Activated gamma-delta T cell (primary cell): ENCODE results near the gene GRK5.
A peak's percentile ranks its signal among the peaks of the same experiment; 100 is the strongest.
"Not testable (repeated sequence)": the region's sequence is repeated elsewhere in the genome, so short reads cannot be mapped to it uniquely, and the experiment has no call there.

Source experiments
- DNase-seq: peaks from one replicate; lab custom pipeline; 2025; lab: John Stamatoyannopoulos, UW

Gene GRK5

DNA sequence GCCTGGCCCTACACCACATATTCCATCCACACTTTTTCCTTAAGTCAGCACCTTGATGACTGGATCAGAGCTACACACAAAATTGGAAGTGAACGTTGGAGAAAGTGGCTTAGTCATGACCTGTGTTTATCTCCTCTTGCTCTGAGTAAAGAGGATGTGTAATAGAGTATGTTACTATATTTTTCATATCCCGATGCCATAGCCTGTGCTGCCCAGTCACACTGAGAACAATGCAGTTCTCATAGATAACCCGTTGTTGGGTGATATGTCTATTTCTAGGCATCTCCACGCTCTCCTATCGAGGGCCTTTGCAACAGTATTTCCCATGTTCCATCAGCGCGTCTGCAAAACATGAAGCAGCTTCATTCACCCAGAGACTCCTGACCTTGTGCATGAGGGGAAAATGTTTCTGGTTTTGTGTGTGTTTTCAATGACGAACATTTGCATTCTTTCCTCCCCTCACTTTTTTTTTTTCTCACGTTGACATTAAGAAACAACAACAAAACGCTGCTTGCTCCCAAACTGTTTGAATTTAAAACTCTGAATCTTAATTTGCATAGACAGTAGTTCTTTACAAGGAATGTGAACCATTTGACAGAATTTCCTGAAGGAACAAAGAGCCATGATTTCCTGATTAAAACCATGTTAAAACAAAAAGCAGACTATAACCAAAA lies 43.4 kb downstream of the GRK5 start:
- DNase-seq = no peak

DNA sequence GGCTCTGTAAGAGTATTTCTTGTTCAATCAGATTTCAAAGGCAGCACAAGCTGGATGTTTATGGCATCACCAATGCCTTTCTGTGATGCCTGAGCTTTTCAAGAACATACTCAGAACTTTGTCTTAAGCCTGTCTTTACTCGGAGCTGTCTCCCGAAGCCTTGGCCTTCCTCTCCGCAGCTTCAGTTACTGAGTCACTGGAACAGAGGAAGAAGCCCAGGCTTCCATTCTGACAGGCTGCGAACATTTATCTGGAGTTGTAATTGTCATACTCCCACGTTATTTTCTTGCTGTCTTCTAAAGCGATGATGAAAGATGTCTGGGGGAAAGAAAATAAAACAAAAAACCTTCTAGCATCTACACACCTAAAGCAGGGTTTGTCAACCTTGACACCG lies 43.9 kb downstream of the GRK5 start:
- DNase-seq = no peak

DNA sequence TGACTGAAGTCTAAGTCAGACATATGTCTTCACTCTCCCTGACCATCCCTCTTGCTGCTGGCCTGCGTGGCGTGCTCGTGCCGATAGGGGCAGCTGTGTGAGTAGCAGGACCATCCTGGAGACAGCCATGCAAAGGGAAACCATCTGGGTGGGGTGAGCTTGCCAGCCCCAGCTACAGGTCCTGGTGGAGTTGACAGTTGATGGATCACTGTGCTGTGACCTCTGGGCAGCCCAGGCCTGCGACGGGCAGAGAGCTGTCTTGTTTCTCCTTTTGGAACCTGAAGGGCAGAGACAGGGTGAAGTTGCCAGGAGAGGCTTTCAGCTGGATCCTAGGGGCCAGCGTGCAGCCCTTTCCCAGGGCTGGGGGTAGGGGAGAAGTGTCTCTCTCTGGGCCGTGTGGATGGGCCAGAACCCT lies 44.7 kb downstream of the GRK5 start:
- no peak for DNase-seq

DNA sequence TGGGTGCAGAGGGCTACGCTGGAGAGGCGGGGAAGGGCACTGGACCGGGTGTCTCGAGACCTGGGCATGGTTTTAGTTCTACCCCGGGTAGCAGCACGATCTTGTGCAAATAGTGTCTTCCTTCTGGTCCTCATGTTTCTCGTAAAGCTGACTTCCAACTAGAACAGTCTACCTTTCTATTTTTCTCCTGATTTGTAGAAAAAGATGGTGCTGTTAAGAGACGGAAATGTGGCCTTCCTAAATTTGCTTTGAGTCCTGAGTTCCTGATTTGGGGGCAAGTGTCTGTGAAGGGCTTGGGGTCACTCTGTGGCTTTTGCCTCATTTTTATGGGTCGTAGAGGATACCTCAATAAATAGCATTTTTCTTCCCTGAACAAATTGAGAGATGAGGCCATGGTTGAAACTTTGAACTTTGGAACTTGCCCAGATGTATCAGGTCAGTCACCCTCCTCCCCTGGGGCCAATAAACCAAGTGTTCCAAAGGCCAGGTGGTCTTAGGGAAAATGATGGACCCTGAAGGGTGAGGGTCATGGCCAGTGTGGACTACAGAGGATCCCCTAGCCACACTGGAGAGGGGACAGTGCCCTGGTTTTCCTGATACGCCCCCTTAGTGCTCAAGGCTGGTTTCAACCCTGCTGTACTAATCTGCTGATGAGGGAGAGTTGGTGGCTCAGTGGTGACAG lies 45.2 kb downstream of the GRK5 start:
- DNase-seq = no peak

DNA sequence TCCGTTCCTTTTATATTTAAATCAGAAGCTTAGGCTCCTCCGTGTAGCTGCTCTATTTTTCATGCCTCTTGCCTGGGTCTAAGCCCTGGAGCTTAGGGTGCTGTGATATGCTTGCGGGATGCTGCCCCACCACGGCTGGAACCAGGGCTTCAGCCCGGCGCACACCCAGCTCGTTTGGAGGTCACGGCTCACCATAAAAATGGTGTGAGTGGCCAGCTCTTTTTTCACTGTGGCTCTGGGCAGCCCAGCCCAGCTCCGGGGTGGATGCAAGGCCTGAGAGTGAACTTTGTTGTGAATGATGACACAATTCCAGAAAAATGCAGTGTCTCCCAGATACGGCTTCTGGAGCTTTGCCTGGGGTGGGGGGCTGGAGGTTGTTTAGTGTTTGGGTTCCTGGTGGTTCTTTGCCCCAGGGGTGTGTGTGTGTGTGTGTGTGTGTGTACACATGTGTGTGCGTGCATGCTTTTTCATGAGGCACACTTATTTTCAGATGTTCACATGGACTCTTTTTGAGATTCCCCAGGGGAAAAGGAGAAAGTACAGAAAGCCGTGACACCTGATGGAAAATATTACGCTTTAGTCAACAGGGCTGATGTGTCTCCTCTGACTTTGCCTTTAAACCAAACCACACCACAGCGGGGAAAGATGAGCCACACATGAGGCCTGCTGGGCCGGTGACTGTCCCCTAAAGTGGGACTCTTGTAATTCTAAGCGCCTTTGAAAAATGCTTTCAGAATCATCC lies 46.2 kb downstream of the GRK5 start:
- DNase-seq = no peak

DNA sequence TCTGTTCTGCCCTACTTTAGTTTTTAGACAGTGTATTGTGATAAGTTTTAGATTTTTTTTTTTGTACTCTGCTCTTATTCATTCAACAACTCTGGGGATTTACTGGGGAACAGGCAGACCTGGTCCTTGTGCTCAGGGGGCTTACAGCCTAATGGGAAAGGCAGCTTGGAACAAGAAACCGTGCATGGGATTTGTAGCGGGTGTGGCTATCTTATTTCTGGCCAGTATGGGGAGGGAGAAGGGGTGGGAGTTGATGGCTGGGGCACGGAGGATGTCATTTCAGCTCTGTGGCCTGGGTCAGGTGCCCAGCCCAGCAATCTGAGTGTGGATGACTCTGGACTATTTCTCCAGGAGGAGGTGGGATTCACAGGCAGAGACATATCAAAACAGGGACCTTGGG lies 47.0 kb downstream of the GRK5 start:
- DNase-seq = no peak

DNA sequence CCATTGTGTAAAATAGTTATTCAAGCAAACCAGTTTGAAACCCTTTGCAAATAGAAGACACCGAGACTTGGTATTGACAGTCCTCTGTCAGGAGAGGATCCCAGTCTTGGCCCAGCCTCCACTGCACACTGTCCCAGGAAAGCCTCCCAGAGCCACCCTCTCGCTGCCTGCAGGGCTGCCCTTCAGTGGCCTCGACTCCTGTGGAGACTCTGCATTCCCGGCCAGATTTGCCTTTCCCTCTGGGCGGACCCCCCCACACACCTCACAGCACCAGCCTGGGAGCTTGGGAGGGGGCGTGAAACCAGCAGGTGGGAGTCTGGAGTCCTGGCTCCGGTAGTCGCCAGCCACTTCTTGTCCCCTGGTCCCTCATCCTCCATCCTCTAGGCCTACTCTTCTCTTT lies 48.7 kb downstream of the GRK5 start:
- DNase-seq = no peak

DNA sequence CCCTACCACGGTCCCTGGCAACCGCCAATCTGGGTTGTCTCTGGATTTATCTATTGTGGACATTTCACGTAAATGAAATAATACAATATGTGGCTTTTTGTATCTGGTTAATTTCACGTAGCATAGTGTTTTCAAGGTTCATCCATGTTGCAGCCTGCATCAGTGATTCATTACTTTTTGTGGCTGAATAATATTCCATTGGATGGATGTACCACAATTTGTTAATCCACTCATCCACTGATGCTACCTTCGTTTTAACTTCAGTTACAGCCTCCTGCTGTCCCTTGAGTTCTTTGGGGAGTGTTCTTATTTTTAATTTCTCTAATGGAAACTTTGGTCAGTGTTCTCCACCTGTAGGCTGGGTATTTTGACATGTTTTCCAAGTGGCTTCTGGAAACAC lies 49.5 kb downstream of the GRK5 start:
- no peak for DNase-seq

DNA sequence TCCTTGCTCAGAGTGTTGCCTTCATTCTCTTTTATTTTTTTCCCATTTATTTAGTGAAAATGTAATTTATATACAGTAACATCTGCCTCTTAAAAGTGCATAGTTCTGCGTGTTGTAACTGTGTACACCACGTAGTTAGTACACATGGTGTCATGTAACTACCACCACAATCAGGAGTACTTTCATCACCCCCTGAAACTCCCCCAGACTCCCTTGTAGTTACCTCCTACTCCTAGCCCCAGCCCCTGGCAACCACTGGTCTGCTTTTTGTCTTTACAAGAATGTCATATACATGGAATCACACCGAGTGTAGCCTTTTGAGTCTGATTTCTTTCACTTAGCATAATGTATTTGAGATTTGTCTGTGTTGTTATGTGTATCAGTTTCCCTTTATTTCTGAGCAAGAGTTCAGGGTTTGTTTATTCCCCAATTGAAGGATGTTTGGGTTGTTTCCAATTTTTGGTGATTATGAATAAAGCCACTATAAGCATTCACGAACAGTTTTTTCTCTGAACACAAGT lies 50.6 kb downstream of the GRK5 start:
- no peak for DNase-seq

DNA sequence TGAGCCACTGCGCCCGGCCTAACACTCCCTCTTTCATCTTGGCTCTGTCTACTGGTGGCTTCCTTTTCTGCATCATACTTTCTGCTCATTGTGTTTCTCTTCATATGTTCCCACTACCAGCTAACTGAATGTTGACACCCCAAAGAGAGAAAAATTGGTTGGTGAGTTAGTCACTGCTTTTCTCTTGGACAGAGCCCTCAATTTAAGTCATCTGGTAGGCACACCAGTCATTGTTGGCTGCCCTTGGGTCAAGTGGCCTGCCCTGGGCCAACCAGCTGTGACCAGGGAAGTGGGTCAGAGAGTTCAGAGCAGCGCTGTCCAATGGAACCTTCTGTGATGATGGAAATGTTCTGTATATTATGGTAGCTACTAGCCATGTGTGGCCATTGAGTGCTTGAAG lies 52.0 kb downstream of the GRK5 start:
- DNase-seq = no peak

DNA sequence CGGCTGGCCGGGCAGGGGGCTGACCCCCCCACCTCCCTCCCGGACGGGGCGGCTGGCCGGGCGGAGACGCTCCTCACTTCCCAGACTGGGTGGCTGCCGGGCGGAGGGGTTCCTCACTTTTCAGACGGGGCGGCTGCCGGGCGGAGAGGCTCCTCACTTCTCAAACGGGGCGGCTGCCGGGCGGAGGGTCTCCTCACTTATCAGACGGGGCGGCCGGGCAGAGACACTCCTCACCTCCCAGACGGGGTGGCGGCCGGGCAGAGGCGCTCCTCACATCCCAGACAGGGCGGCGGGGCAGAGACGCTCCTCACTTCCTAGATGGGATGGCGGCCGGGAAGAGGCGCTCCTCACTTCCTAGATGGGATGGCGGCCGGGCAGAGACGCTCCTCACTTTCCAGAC lies 53.6 kb downstream of the GRK5 start:
- not testable (repeated sequence) for DNase-seq

DNA sequence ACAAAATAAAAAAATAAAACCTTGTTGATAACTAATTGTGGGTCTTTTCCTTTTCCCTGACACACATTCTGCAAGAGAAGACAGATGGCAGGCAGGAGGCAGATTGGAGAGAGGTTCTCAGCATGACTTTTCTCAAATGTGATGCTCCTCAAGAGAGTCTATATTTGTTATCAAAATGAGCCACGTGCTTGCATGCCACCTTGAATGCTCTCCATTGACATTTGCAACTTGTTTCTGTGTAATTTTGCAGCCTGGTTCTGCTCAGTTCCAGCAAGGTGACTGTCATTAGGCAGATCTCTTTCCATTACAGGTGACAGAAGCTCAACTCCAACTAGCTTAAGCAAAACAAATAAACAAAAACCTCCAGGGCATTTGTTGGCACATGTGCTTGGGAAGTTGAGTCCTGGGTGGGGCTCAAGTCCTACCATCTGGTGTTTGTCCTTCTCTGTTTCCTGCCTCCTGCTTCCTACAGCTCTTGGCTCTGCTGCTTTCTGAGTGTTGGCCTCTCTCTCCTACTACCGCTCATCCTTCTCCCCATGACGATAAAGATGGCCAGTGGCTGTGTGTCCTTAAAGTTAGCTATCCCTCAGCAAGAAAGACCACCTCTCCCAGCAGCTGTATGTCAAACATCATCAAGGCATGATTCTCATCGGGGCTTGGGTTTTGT lies 56.7 kb downstream of the GRK5 start:
- no peak for DNase-seq

DNA sequence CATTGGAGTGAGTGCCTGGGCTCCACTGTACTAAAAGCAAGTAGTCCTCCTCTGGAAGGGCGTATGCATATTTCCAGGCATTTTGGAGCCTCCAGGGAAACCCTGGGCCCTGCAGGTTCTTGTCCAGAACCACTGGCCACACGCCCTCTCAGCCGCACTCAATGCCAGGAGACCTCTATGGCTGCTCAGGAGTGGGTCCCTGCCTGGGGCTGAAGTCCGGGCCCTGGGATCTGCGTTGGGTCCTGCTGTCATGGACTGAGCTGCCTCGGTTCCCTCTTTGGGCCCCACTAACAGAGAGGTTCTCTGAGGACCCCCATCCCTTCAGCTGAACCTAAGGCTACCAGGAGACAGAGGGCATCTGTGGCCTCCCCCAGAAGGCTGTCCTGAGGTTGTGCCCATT lies 58.3 kb downstream of the GRK5 start:
- DNase-seq = no peak

DNA sequence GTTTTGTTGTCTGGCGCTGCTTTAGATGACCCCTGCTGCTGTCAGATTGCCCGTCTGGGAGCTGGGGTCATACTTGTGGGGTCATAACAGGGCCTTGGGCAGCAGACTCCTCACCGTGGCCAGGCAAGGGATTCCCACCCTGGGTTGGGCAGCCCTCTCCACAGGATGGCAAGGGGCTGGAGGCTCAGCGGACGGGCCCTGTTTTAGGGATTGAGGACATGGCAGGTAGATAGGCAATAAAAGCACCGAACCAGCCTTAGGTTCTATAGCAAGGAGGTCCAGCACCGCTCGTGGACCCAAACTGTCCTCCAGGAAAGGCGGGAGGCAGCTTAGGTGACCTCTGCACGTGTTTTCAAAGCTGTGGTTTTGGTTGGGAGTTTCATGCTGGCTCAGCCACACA lies 60.0 kb downstream of the GRK5 start:
- DNase-seq = no peak

DNA sequence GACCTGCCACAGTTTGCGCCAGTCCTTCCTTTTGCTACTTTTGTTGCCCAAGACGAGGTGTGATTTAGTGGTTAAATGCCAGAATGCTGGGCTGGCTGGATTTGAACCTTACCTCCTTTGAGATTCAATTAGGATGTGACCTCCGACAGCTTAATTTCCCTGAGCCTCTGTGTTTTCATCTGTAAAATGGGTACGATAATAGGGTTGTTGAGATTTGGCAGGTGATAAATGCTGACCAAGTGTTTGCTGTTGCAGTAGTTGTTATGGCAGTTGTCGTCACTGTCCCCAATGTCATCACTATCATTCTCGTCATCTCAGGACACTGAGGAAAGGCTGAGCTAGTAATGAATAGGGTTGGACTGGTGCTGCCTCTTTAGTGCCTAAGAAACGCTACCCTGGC lies 61.1 kb downstream of the GRK5 start:
- no peak for DNase-seq

DNA sequence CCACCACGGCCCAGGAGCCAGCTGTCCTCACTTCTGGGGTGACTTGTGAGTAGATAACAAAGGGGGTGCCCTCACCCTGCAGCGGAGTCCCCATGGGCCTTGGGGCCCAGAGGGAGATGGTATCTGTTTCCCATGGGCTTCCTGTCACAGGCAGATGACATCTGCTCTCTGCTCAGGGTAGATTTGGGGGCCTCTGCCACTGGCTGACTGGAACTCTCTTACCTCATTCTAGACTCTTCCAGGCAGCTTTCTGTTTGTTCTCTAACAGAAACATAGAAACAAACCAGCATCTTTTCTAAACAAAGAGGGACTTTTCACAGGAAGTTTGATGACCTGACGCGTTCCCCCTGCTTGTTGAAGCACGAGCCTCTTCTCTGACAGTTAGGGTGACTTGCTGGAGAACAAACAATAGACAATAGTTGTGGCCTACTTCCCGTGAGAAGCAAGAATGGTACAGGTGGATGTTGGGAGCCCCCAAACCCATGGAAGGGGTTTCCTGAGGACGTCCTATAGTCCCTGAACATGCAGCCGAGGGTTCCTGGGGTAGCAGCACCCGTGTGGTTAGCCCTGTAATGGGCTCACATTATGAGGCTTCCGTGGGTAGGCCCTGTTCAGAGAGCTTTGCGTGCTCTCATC lies 61.6 kb downstream of the GRK5 start:
- DNase-seq = peak; percentile 52

DNA sequence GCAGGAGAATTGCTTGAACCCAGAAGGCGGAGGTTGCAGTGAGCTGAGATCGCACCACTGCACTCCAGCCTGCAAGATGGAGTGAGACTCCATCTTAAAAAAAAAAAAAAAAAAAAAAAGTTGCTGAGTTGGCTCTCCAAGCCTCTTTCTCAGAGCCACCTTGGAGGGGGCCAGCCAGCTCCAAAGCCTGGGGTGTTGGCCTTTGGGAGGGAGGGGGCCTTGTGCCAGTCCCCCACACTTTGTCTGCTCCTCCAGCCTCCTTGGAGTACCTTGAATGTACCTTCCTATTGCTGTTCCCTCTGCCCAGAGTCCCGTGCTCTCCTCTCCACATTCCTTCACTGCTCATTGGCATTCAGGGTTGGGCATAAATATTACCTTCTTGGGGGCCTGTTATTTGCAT lies 62.4 kb downstream of the GRK5 start:
- no peak for DNase-seq

DNA sequence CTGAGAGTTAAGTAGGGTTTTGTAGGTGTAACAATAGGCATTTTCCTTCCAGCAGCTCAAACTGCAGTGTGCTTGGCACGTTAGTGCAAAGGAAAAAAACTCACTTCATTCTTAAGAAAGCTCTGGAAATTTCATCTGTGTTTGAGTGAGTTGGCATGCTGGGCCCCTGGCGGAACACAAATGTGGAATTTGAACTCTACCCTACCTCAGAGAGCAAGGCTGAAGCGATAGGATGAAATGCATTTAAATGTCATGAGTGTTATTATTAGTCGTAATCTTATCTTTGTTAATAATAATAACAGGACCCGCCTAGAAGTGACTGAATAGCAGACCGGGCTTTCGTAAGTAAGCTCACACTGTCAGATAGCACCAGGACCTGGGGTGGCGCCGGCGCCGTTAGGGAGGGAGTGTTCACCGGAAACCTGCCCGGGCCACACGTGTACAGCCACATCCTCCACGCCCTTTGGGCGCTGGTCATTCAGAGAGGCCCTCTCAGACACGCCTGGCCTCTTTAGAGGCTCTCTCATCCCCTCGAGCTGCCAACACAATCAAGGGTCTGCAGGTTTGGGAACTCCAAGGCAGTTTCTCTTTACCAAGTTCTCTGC lies 63.5 kb downstream of the GRK5 start:
- peak; percentile 58 for DNase-seq

DNA sequence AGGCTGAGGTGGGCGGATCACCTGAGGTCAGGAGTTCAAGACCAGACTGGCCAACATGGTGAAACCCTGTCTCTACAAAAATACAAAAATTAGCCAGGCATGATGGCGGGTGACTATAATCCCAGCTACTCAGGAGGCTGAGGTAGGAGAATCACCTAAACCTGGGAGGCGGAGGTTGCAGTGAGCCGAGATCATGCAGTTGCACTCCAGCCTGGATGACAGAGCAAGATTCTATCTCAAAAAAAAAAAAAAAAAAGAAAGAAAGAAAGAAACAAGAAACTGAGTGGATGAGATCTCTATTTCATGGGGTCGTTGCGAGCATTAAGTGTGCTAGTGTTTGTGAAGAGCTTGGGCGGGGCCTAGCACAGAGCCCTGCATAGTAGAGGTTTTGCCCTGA lies 65.0 kb downstream of the GRK5 start:
- not testable (repeated sequence) for DNase-seq

DNA sequence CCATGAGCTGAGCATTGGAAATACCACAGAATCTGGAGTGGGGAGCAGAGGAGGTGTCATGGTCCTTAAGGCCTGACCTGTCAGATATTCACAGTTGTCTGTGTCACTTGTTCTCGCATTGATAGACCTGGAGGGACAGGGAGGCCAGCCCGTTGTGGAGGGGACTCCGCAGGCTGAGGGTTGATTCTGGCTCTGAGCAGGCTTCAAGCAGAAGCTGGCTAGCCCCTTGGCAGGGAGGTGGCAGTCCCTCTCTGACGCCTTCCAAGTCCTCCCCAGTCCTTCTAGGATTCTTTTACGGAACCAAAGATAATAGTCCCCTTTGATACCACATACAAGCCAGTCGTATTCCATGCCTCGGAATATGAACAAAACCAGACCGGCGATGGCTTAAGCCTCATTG lies 65.4 kb downstream of the GRK5 start:
- DNase-seq = no peak

DNA sequence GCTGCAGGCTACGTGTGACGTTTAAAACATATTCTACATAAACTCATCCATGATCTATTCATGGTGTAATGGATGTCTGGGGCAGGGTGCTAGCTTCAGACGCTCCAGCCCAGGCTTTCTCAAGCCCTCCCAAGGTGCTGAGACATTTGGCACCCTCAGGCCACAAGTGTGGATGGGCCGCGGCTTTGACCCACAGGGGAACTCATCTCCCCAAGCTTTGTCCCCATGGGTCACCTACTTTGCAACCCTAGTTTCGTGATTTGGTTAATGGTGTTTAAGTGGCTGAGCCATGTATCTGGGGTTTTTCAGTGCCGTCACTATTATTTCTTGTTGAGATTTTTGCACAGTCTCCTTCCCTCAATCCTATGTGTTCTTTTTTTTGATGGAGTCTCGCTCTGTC lies 66.0 kb downstream of the GRK5 start:
- no peak for DNase-seq
